BE2C (cell line): ENCODE measurements around the gene SCN7A.
"Not testable (repeated sequence)": the region's sequence is repeated elsewhere in the genome, so short reads cannot be mapped to it uniquely, and the experiment has no call there.

Experiments used
- DNase-seq: peaks from one replicate; pipeline ENCODE4 v3.0.0-alpha.2; 2020
- H3K27me3 ChIP-seq: fragments of 250-450 bp; sonication (Bioruptor Pico); 2 replicates; pipeline ENCODE4 v1.5.1; 2020; ENCODE audit warnings: mild to moderate bottlenecking
- H3K36me3 ChIP-seq: fragments of 250-450 bp; sonication (Bioruptor Pico); 2 replicates; pipeline ENCODE4 v1.5.1; 2020; ENCODE audit warnings: mild to moderate bottlenecking
- H3K4me1 ChIP-seq: fragments of 250-450 bp; sonication (Bioruptor Pico); 2 replicates; pipeline ENCODE4 v1.5.1; 2020
- H3K4me3 ChIP-seq: 2 replicates; pipeline ENCODE4 v1.5.1; 2011; ENCODE audit warnings: low read depth, low read length
- H3K9me3 ChIP-seq: fragments of 250-450 bp; sonication (Bioruptor Pico); 2 replicates; pipeline ENCODE4 v1.5.1; 2020
- CTCF ChIP-seq: IDR thresholded peaks from 2 replicates; pipeline ENCODE4 v1.5.1; 2012; ENCODE audit warnings: mild to moderate bottlenecking, low read depth, low read length

SCN7A gene

GRCh38 chr2:166364476-166365161 is 129.4 kb downstream of the SCN7A start:
- no peak for DNase-seq
- H3K4me1 ChIP-seq = no peaks in the 10 kb centered on the region
- H3K36me3 ChIP-seq = no peaks in the 10 kb centered on the region
- H3K27me3 ChIP-seq = no peaks in the 10 kb centered on the region
- H3K4me3 ChIP-seq = no peak overlapping the region
- no peaks in the 10 kb centered on the region for H3K9me3 ChIP-seq
- TF ChIP-seq CTCF = no peak

- H3K4me1 ChIP-seq = no peaks in the 10 kb centered on the region
- TF ChIP-seq CTCF = peak; percentile 51
Observed at GRCh38 chr2:166361351-166362153, 132.5 kb downstream of the SCN7A start.

GRCh38 chr2:166360906-166361305 is 133.1 kb downstream of the SCN7A start:
- Histone ChIP-seq H3K36me3 (no peaks in the 10 kb centered on the region), H3K4me3 (no peak overlapping the region), H3K27me3 (no peaks in the 10 kb centered on the region), H3K4me1 (no peaks in the 10 kb centered on the region), H3K9me3 (no peaks in the 10 kb centered on the region)
- no peak for DNase-seq
- TF ChIP-seq CTCF = no peak

More at GRCh38 chr2:166361351-166362153, 132.5 kb downstream of the SCN7A start:
- DNase-seq = no peak
- H3K27me3 ChIP-seq = no peaks in the 10 kb centered on the region
- no peak overlapping the region for H3K4me3 ChIP-seq
- H3K9me3 ChIP-seq = no peaks in the 10 kb centered on the region
- H3K36me3 ChIP-seq = no peaks in the 10 kb centered on the region

- Histone ChIP-seq H3K36me3 (no peaks in the 10 kb centered on the region), H3K27me3 (no peaks in the 10 kb centered on the region), H3K9me3 (no peaks in the 10 kb centered on the region), H3K4me1 (no peaks in the 10 kb centered on the region), H3K4me3 (no peak overlapping the region)
- TF ChIP-seq CTCF = no peak
- DNase-seq = no peak
Observed at GRCh38 chr2:166360426-166360825, 133.6 kb downstream of the SCN7A start.

- H3K4me1 ChIP-seq, DNase-seq, H3K4me3 ChIP-seq, H3K36me3 ChIP-seq, H3K27me3 ChIP-seq, H3K9me3 ChIP-seq: not testable (repeated sequence)
Observed at GRCh38 chr2:166357950-166358321, 136.1 kb downstream of the SCN7A start.

- no peak for DNase-seq
Observed at GRCh38 chr2:166357068-166357949, 136.7 kb downstream of the SCN7A start.

More at GRCh38 chr2:166357068-166357949, 136.7 kb downstream of the SCN7A start:
- H3K36me3 ChIP-seq = no peaks in the 10 kb centered on the region
- no peak overlapping the region for H3K4me3 ChIP-seq
- H3K4me1 ChIP-seq = no peaks in the 10 kb centered on the region
- H3K27me3 ChIP-seq = no peaks in the 10 kb centered on the region
- no peak for TF ChIP-seq CTCF
- H3K9me3 ChIP-seq = no peaks in the 10 kb centered on the region
